Omental fat pad (tissue), 4 donors: ENCODE results near the gene STEAP3. TPM values are rescaled to one million over a fixed set of nuclear protein-coding genes. Genes with fewer than 3 reads are reported as not detected.

ENCODE experiments used
- ATAC-seq: fragments of 150-250 bp; one replicate; pipeline ENCODE4 v1.9.1; 2016; ENCODE audit warnings: mild to moderate bottlenecking, moderate library complexity; ENCODE audit not compliant: low FRiP score
- DNase-seq: peaks from one replicate; pipeline ENCODE4 v3.0.0-alpha.2; 2019; ENCODE audit warnings: low spot score
- CTCF ChIP-seq, 3 donors: fragments of 450-650 bp; IDR thresholded peaks; one replicate each; pipeline ENCODE4 v1.5.1; 2016 to 2017; ENCODE audit warnings: antibody characterized with exemption in 3 of 3, mild to moderate bottlenecking in 3 of 3, moderate library complexity in 2 of 3
- total RNA-seq, 4 donors: library from RNA; depleted of rRNA; stranded (reverse); fragments of >200 nt; gene quantifications; one replicate each; pipeline ENCODE4 v1.1.0, GENCODE V29; 2016

STEAP3 gene
- total RNA-seq, 4 donors from 2014 or later: 9.4 to 22.4 (median 16.3) TPM

- no peak for TF ChIP-seq CTCF (IDR thresholded peaks at IDR 0.05)
- ATAC-seq (no peak), DNase-seq (no peak)
Measured at GRCh38 chr2:119190321-119191111, 33.1 kb upstream of the STEAP3 start.

GRCh38 chr2:119192893-119193292, 30.7 kb upstream of the STEAP3 start:
- no peak for ATAC-seq
- DNase-seq: no peak
- no peak for TF ChIP-seq CTCF (IDR thresholded peaks at IDR 0.05)

- ATAC-seq (no peak), DNase-seq (no peak)
- TF ChIP-seq CTCF (IDR thresholded peaks at IDR 0.05): no peak
Measured at GRCh38 chr2:119195001-119195400, 28.6 kb upstream of the STEAP3 start.

GRCh38 chr2:119195887-119196286, 27.7 kb upstream of the STEAP3 start:
- DNase-seq (no peak), ATAC-seq (no peak)
- no peak for TF ChIP-seq CTCF (IDR thresholded peaks at IDR 0.05)

- ATAC-seq (no peak), DNase-seq (no peak)
- no peak for TF ChIP-seq CTCF (IDR thresholded peaks at IDR 0.05)
Measured at GRCh38 chr2:119196301-119197125, 27.1 kb upstream of the STEAP3 start.

GRCh38 chr2:119197126-119197405, 26.6 kb upstream of the STEAP3 start:
- no peak for DNase-seq
- TF ChIP-seq CTCF (IDR thresholded peaks at IDR 0.05): no peak

More at GRCh38 chr2:119197126-119197405, 26.6 kb upstream of the STEAP3 start:
- ATAC-seq: no peak
